SK-N-SH (cell line): Measurements from ENCODE around the gene NMBR. TPM values are rescaled to one million over a fixed set of nuclear protein-coding genes. Genes with fewer than 3 reads are reported as not detected.
A peak's percentile ranks its signal among the peaks of the same experiment; 100 is the strongest.

Experiments
- CTCF ChIA-PET: fragments of 300-600, 350-600 bp; formaldehyde crosslinking; extraction: SDS; loops from one replicate; lab custom pipeline; 2021; lab: Yijun Ruan, JAX
- POLR2A ChIA-PET: fragments of 350-600 bp; sonication (Branson Sonifier 250); formaldehyde crosslinking; extraction: SDS; loops from one replicate; lab custom pipeline; 2020; ENCODE audit warnings: antibody characterized with exemption, inconsistent platforms; lab: Yijun Ruan, JAX
- DNase-seq: peaks from one replicate; pipeline ENCODE4 v3.0.0; 2012
- H2AFZ ChIP-seq: fragments of 200-600 bp; sonication (generic); 2 replicates; pipeline ENCODE4 v1.8.1; 2016; ENCODE audit warnings: antibody characterized with exemption, mild to moderate bottlenecking, low read depth
- H3F3A ChIP-seq: fragments of 200-600 bp; sonication (generic); replicated peaks from 2 replicates; pipeline ENCODE3; 2016; ENCODE audit warnings: antibody characterized with exemption, mild to moderate bottlenecking; ENCODE audit not compliant: insufficient read depth
- H3K27ac ChIP-seq, 2 experiments: fragments of 200-500 bp in 1 of 2; fragments of 200-600 bp in 1 of 2; sonication (Bioruptor generic) in 1 of 2; sonication (generic), shearing (Covaris generic) in 1 of 2; 2 replicates each; pipeline versions ENCODE4 v1.5.1 to v1.6.1; 2014 to 2016; ENCODE audit warnings: low read depth in 2 of 2, inconsistent platforms in 1 of 2, low read length in 1 of 2, mild to moderate bottlenecking in 1 of 2, mixed read lengths in 1 of 2
- H3K27me3 ChIP-seq: fragments of 200-600 bp; sonication (generic), shearing (Covaris generic); 2 replicates; pipeline ENCODE4 v1.6.1; 2016; ENCODE audit warnings: mixed run types; ENCODE audit not compliant: insufficient read depth
- H3K36me3 ChIP-seq, 2 experiments: fragments of 200-500 bp in 1 of 2; fragments of 200-600 bp in 1 of 2; sonication (Bioruptor generic) in 1 of 2; sonication (generic) in 1 of 2; replicated peaks in 1 of 2; 2 replicates each; pipeline versions ENCODE3 to v1.5.1; 2014 to 2016; ENCODE audit warnings: low read length in 1 of 2, mild to moderate bottlenecking in 1 of 2; ENCODE audit not compliant: insufficient read depth in 2 of 2, control insufficient read depth in 1 of 2
- H3K4me1 ChIP-seq, 2 experiments: fragments of 200-500 bp in 1 of 2; fragments of 200-600 bp in 1 of 2; sonication (Bioruptor generic) in 1 of 2; sonication (generic), shearing (Covaris generic) in 1 of 2; 2 replicates each; pipeline versions ENCODE4 v1.5.1 to v1.6.1; 2014 to 2016; ENCODE audit warnings: low read depth in 1 of 2, low read length in 1 of 2, mixed run types in 1 of 2; ENCODE audit not compliant: insufficient read depth in 2 of 2, control insufficient read depth in 1 of 2
- H3K4me2 ChIP-seq: fragments of 200-600 bp; sonication (generic), shearing (Covaris generic); 2 replicates; pipeline ENCODE4 v1.6.1; 2017; ENCODE audit warnings: mixed run types
- H3K4me3 ChIP-seq, 2 experiments: fragments of 200-500 bp in 1 of 2; fragments of 200-600 bp in 1 of 2; sonication (Bioruptor generic) in 1 of 2; sonication (generic), shearing (Covaris generic) in 1 of 2; 2 replicates each; pipeline versions ENCODE4 v1.5.1 to v1.8.1; 2014 to 2016; ENCODE audit warnings: low read depth in 2 of 2, inconsistent platforms in 1 of 2, low read length in 1 of 2, mild to moderate bottlenecking in 1 of 2, mixed read lengths in 1 of 2, moderate library complexity in 1 of 2
- H3K79me2 ChIP-seq: fragments of 200-600 bp; sonication (generic); 2 replicates; pipeline ENCODE4 v1.8.1; 2017; ENCODE audit warnings: mild to moderate bottlenecking; ENCODE audit not compliant: insufficient read depth
- H3K9ac ChIP-seq: fragments of 200-600 bp; sonication (generic); 2 replicates; pipeline ENCODE4 v1.6.1; 2017; ENCODE audit warnings: mixed run types
- H3K9me2 ChIP-seq: fragments of 200-600 bp; sonication (generic); 2 replicates; pipeline ENCODE4 v1.6.1; 2017; ENCODE audit warnings: mixed run types
- H3K9me3 ChIP-seq: fragments of 200-600 bp; sonication (generic); 2 replicates; pipeline ENCODE4 v1.6.1; 2017; ENCODE audit warnings: mixed run types, mild to moderate bottlenecking, moderate library complexity
- H4K20me1 ChIP-seq: fragments of 200-600 bp; sonication (generic); 2 replicates; pipeline ENCODE4 v1.6.1; 2017; ENCODE audit warnings: mild to moderate bottlenecking, mixed run types; ENCODE audit not compliant: insufficient read depth
- ELF1 ChIP-seq: IDR thresholded peaks from 2 replicates; pipeline ENCODE4 v1.4.0; 2012
- EP300 ChIP-seq, 2 experiments: IDR thresholded peaks; 2 replicates each; pipeline versions ENCODE4 v1.4.0 to v1.6.1; 2012; ENCODE audit warnings: borderline replicate concordance in 1 of 2, low read depth in 1 of 2, low read length in 1 of 2
- GATA2 ChIP-seq: sonication (generic); formaldehyde crosslinking; IDR thresholded peaks from 2 replicates; pipeline ENCODE4 v1.5.0; 2020; ENCODE audit warnings: mild to moderate bottlenecking, missing genetic modification reagents
- MEF2A ChIP-seq: IDR thresholded peaks from 2 replicates; pipeline ENCODE4 v1.4.0; 2012; ENCODE audit warnings: low read depth, borderline replicate concordance
- RAD21 ChIP-seq: IDR thresholded peaks from 2 replicates; pipeline ENCODE4 v1.6.1; 2012; ENCODE audit warnings: mild to moderate bottlenecking, low read length
- RFX5 ChIP-seq: IDR thresholded peaks from 2 replicates; pipeline ENCODE4 v1.6.1; 2012; ENCODE audit warnings: mild to moderate bottlenecking, improper control_type of control experiment, low read length
- RXRA ChIP-seq: IDR thresholded peaks from 2 replicates; pipeline ENCODE4 v1.4.0; 2012; ENCODE audit warnings: low read depth, mild to moderate bottlenecking, borderline replicate concordance
- SIN3A ChIP-seq: IDR thresholded peaks from 2 replicates; pipeline ENCODE4 v1.6.1; 2012; ENCODE audit warnings: low read depth, mild to moderate bottlenecking, low read length, moderate library complexity, borderline replicate concordance
- TCF12 ChIP-seq: IDR thresholded peaks from 2 replicates; pipeline ENCODE4 v1.4.0; 2012
- TEAD4 ChIP-seq: IDR thresholded peaks from 2 replicates; pipeline ENCODE4 v1.4.0; 2012; ENCODE audit warnings: mild to moderate bottlenecking, borderline replicate concordance; ENCODE audit not compliant: insufficient read depth
- YY1 ChIP-seq: IDR thresholded peaks from 2 replicates; pipeline ENCODE4 v1.4.0; 2012; ENCODE audit warnings: low read depth, mild to moderate bottlenecking
- WGBS: methylation state at CpG from one replicate; pipeline ENCODE4 v1.1.6; 2017; ENCODE audit warnings: low lambda C conversion rate; 5-methylcytosine and 5-hydroxymethylcytosine counted together
- polyA plus RNA-seq, 3 experiments: library from polyadenylated mRNA; depleted of rRNA; stranded (reverse); fragments of >200 nt; gene quantifications; 2 replicates each; pipeline ENCODE4 v1.2.3, GENCODE V29; 2012
- TF ChIP-seq, protein P1 (sequence below): IDR thresholded peaks from 2 replicates; pipeline ENCODE4 v1.4.0; 2012; ENCODE audit warnings: low read depth, borderline replicate concordance
- TF ChIP-seq, protein P2 (sequence below): fragments of 150-350 bp; IDR thresholded peaks from 2 replicates; pipeline ENCODE4 v1.6.1; 2016; ENCODE audit warnings: mild to moderate bottlenecking, low read depth, low read length
- TF ChIP-seq, protein P3 (sequence below): fragments of 200-600 bp; sonication (generic); IDR thresholded peaks from 2 replicates; pipeline ENCODE4 v1.6.1; 2017; ENCODE audit warnings: antibody characterized with exemption, mild to moderate bottlenecking, moderate library complexity

The NMBR gene
- polyA plus RNA-seq, 1 of the 3 experiments (the other 2 are of a cell fraction), result not detected

DNA sequence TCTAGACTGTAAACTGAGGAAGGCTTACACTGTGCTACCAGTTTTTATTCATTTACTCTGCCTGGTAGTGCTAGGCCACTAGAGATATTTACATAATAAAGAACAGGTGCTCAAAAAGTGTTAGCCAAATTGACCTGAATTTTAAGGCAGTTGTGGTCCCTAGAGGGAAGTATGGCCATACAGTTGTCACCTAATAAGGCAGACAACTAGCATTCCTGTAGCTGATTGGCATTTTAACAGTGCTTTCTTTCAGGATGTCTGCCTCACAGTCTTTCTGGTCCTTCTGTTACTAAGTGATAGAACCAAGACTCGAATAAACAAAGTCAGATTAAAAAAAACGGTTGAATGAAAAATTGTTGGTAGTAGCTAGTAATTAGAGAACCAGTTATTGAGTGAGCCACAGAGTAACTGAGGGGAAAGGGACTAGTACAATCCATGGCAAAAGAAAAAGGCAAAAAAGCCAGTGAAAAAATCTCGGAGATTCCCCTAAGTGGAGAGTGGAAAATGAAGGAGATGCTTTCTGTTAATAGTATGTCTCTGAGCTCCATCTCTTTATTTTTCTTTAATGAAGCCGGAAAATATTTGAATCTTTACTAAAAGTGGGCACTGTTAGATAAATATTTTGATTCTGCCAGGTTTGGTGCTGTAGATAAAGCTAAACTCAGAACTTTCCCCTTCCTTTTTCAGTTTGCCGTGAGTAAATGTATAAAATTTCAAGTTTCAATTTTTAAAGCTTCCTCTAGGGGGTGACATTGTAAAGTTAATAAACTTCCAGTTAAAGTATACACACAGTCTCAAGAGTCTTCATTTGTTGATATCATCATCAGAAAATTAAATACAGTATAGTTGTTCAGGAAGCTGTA, 9.2 kb upstream of the NMBR start:
- Histone ChIP-seq H3K27me3 (no peaks in the 10 kb centered on the region), H2AFZ (no peak overlapping the region), H3K9me2 (no peaks in the 10 kb centered on the region), H3F3A (peaks cover 37% of the 10 kb centered on the region), H3K27ac (peak overlapping the region; percentile 43 to 44; a peak in 3 of 4 replicates), H3K4me1 (no peaks in the 10 kb centered on the region; a peak in 3 of 4 replicates), H3K79me2 (peaks cover 96% of the 10 kb centered on the region), H3K4me3 (no peak overlapping the region), H3K9me3 (no peaks in the 10 kb centered on the region), H4K20me1 (peaks cover 19% of the 10 kb centered on the region), H3K4me2 (no peak overlapping the region), H3K36me3 (peaks cover 6 to 17% of the 10 kb centered on the region in 2 experiments), H3K9ac (peak overlapping the region; percentile 12; the same call in 1 of the 2 replicates)
- peak; percentile 10 for DNase-seq
- POLR2A ChIA-PET, result interaction anchor here (1.2 kb wide), 1 partner anchor 9 kb away, joined by 3 read pairs; the partner anchor contains the start of genes NMBR and VTA1
- 61% methylated on average over 5 of the region's 5 CpGs for WGBS
- no peak for TF ChIP-seq RFX5
- TF ChIP-seq TCF12, result no peak
- TF ChIP-seq MEF2A, result no peak
- TF ChIP-seq, protein P1, sequence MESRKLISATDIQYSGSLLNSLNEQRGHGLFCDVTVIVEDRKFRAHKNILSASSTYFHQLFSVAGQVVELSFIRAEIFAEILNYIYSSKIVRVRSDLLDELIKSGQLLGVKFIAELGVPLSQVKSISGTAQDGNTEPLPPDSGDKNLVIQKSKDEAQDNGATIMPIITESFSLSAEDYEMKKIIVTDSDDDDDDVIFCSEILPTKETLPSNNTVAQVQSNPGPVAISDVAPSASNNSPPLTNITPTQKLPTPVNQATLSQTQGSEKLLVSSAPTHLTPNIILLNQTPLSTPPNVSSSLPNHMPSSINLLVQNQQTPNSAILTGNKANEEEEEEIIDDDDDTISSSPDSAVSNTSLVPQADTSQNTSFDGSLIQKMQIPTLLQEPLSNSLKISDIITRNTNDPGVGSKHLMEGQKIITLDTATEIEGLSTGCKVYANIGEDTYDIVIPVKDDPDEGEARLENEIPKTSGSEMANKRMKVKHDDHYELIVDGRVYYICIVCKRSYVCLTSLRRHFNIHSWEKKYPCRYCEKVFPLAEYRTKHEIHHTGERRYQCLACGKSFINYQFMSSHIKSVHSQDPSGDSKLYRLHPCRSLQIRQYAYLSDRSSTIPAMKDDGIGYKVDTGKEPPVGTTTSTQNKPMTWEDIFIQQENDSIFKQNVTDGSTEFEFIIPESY, result no peak
- no peak for TF ChIP-seq SIN3A
- TF ChIP-seq RXRA, result no peak
- TF ChIP-seq, protein P2, sequence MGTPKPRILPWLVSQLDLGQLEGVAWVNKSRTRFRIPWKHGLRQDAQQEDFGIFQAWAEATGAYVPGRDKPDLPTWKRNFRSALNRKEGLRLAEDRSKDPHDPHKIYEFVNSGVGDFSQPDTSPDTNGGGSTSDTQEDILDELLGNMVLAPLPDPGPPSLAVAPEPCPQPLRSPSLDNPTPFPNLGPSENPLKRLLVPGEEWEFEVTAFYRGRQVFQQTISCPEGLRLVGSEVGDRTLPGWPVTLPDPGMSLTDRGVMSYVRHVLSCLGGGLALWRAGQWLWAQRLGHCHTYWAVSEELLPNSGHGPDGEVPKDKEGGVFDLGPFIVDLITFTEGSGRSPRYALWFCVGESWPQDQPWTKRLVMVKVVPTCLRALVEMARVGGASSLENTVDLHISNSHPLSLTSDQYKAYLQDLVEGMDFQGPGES, result no peak
- TF ChIP-seq RAD21, result peak; percentile 57
- TF ChIP-seq, protein P3, sequence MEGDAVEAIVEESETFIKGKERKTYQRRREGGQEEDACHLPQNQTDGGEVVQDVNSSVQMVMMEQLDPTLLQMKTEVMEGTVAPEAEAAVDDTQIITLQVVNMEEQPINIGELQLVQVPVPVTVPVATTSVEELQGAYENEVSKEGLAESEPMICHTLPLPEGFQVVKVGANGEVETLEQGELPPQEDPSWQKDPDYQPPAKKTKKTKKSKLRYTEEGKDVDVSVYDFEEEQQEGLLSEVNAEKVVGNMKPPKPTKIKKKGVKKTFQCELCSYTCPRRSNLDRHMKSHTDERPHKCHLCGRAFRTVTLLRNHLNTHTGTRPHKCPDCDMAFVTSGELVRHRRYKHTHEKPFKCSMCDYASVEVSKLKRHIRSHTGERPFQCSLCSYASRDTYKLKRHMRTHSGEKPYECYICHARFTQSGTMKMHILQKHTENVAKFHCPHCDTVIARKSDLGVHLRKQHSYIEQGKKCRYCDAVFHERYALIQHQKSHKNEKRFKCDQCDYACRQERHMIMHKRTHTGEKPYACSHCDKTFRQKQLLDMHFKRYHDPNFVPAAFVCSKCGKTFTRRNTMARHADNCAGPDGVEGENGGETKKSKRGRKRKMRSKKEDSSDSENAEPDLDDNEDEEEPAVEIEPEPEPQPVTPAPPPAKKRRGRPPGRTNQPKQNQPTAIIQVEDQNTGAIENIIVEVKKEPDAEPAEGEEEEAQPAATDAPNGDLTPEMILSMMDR, result peak; percentile 64
- TF ChIP-seq EP300 (IDR thresholded peaks at IDR 0.05; ENCODE audit: borderline replicate concordance in 1 of 2, low read depth in 1 of 2, low read length in 1 of 2), result no peak
- no peak for TF ChIP-seq YY1
- no peak for TF ChIP-seq ELF1
- no peak for TF ChIP-seq TEAD4
- TF ChIP-seq GATA2 (CRISPR knock-in tag), result no peak
- CTCF ChIA-PET, result interaction anchor here (0.6 to 5.9 kb wide), 22 partner anchors 9 to 903 kb away, joined by 3 to 40 read pairs (median 4); partner anchors contain the start of genes NMBR and VTA1
